ENCODE data around the gene REPS2.
"Not testable (repeated sequence)": the region's sequence is repeated elsewhere in the genome, so short reads cannot be mapped to it uniquely, and the experiment has no call there.

Gene REPS2

DNA sequence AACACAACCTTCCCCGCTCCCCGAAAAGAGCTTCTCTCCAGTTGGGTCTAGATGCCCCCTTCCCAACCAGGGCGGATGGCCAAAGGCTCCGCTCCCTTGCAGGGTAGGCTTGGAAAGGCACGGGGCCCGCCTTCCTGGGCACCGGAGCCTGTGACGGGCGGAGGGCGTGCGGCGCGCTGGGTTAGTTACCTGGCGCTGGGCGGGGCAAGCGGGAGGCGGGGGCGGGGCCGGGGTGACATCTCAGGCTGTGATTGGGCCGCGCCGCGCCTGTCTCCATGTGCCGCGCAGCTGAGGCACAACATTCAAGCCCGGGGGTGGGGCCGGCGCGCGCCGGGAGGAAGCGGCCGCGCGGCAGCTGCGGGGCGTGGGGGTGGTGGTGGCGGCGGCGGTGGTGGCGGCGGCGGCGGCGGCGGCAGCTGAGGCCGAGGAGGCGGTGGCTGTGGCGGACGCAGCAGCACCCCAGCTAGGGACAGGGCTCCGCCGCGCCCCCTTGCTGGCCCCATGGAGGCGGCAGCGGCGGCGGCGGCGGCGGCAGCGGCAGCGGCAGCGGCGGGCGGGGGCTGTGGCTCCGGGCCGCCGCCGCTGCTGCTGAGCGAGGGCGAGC, at the start of gene REPS2:
Gene REPS2 (plus strand): TSS at position 298 of the 604 bp plus-strand sequence. CDS start 204 bp downstream, at position 502.
- DNase-seq, result peak; percentile 78

- no peak for DNase-seq
Observed at GRCh38 chrX:16897445-16897844, 49.0 kb upstream of the REPS2 start.

- no peak for DNase-seq
Observed at GRCh38 chrX:16903274-16904022, 43.0 kb upstream of the REPS2 start.

DNA sequence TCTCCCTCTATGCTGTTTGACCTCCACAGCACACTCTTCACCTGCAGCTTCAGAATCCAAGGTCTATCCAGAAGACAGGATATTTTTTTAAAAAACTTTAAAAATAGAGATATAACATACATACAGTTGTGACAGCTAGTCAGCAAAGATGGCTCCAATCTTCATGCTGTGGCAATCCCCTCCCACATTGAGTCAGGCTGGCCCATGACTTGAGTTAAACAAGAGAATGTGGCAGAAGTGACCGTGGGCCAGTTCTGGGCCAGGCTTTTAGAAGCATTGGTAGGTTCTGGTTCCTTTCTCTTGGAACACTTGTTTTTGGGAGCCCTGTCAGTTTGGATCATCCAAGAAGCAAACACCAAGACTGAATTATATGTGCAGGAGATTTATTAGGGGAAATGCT, 36.1 kb upstream of the REPS2 start:
- no peak for DNase-seq

- DNase-seq, result no peak
Observed at GRCh38 chrX:16914058-16914457, 32.4 kb upstream of the REPS2 start.

GRCh38 chrX:16916561-16916960, 29.9 kb upstream of the REPS2 start:
- DNase-seq, result no peak

- DNase-seq, result no peak
Observed at GRCh38 chrX:16917120-16917519, 29.3 kb upstream of the REPS2 start.

DNA sequence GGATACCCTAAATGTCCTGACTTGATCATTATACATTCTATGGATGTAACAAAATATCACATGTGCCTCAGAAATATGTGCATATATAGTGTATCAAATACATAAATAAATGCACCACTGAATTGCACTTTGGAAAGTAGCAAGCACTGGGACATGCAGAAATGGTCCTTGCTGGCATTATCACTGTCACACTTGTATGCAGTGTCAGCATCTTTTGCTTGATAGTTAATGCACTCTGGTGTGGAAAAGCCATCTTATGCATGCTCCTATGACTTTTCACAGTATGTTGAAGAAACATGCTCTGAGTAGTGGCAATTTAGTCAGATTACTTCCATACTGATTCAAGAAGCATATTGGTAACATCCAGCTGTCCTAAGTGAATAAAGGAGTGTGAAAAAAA, 27.5 kb upstream of the REPS2 start:
- DNase-seq, result no peak

GRCh38 chrX:16920075-16920474, 26.4 kb upstream of the REPS2 start:
- no peak for DNase-seq

GRCh38 chrX:16923157-16923556, 23.3 kb upstream of the REPS2 start:
- no peak for DNase-seq

- DNase-seq, result no peak
Observed at GRCh38 chrX:16924631-16925480, 21.6 kb upstream of the REPS2 start.

DNA sequence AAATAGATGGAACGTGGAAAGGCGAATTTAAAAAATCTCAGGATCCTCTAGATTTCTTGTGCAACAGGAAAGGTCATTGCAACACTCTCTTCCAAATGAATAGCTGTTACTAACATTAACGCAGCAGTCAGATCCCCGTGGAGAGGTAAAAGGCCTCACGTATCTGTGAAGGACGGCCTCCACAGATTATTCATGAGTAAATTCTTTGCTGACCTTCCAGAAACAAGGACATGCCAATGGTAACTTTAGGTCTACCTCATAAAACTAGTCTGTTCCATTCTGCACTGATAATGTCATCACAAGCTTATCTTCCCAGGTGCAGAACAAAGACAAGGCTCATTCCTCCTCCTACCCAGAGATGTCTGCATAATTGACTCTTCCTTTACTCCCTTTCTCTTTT, 16.1 kb upstream of the REPS2 start:
- no peak for DNase-seq

GRCh38 chrX:16931371-16931770, 15.1 kb upstream of the REPS2 start:
- no peak for DNase-seq

DNA sequence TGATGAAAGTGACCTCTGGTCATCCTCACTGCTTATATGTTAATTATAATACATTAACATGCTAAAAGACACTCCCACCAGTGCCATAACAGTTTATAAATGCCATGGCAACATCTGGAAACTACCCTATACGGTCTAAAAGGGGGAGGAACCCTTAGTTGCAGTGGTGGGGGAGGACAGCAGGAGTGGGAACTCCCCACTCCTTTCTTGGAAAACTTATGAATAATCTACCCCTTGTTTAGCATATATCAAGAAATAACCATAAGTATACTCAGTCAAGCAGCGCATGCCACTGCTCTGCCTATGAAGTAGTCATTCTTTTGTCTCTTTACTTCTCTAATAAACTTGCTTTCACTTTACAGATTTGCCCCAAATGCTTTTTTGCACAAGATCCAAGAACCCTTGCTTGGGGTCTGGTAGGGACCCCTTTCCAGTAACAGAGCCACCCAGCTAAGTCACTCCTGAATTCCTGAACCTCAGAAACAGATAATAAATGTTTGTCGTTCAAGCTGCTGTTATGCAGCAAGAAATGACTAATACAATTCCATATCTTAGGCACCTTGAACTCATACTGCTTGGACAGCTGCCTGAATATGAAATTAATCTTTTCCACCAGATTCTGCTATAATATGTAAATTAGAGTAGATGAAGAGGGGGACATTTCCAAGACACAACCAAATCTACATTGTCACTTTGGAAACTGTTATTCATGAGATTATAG, 14.4 kb upstream of the REPS2 start:
- no peak for DNase-seq

DNA sequence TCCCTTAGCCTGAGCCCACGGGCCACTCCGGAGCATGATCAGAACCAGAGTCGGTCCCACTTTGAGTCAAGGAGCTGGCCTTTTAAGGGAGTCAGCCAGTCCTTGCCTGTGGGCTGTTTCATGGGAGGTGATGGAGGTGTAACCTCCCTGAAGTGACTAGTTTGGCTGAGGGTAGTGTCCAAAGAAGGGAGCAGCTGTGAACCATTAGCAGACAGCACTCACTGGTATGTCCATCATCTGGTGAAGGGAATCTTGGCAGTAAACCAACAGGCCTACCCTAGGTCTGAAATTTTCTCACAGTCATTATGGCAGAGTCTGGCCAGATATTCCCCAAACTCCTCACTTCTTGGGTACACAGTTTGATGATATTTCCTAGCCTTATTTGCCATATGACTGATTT, 12.3 kb upstream of the REPS2 start:
- no peak for DNase-seq

- DNase-seq, result peak; percentile 24
Observed at GRCh38 chrX:16946971-16947562, 609 bp downstream of the REPS2 start.

GRCh38 chrX:16950423-16950822, 4.0 kb downstream of the REPS2 start:
- no peak for DNase-seq

GRCh38 chrX:16953606-16954211, 7.3 kb downstream of the REPS2 start:
- DNase-seq, result no peak

DNA sequence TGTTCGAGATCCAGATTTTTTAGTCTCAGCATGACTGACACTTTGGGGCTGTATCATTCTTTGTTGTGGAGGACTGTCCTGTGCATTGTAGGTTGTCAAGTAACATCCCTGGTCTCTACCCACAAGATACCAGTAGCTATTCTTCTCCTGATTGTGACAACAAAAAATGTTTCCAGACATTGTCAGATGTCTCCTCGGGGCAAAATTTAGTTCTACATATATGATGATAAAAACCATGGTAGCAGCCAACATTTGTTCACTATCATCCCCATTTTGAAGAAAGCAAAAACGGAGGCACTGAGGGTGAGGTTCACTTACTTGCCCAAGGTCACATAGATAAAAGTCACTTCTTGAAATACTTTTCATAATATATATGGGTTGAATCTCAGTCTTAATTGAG, 11.3 kb downstream of the REPS2 start:
- no peak for DNase-seq

- no peak for DNase-seq
Observed at GRCh38 chrX:16958356-16958755, 11.9 kb downstream of the REPS2 start.

DNA sequence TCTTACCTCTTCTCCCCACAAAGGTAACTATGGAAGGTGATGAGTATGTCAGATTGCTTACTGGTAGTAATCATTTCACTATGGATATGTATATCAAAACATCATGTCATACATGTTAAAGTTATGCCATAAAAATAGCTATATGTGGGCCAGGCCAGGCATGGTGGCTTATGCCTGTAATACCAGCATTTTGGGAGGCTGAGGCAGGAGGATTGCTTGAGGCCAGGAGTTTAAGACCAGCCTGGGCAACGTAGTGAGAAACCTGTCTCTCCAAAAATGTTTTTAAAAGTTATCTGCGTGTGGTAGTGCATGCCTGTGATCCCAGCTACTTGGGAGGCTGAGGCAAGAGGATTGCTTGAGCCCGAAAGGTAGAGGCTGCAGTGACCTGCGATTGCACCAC, 16.2 kb downstream of the REPS2 start:
- not testable (repeated sequence) for DNase-seq

- no peak for DNase-seq
Observed at GRCh38 chrX:16963216-16963615, 16.8 kb downstream of the REPS2 start.

Data from activated T-cell treated with anti-CD3 and anti-CD28 coated beads, Interleukin-2, amount 50 U/mL, for 1 hour (primary cell).